ENCODE data around the gene GNA14. TPM values are rescaled to one million over a fixed set of nuclear protein-coding genes. Genes with fewer than 3 reads are reported as not detected.

Gene GNA14
- total and polyA plus RNA-seq, 2 of the 8 experiments (the other 6 are each of a cell fraction or from before 2014, with no cell fraction given) = 3.4 to 6.3 TPM

DNA sequence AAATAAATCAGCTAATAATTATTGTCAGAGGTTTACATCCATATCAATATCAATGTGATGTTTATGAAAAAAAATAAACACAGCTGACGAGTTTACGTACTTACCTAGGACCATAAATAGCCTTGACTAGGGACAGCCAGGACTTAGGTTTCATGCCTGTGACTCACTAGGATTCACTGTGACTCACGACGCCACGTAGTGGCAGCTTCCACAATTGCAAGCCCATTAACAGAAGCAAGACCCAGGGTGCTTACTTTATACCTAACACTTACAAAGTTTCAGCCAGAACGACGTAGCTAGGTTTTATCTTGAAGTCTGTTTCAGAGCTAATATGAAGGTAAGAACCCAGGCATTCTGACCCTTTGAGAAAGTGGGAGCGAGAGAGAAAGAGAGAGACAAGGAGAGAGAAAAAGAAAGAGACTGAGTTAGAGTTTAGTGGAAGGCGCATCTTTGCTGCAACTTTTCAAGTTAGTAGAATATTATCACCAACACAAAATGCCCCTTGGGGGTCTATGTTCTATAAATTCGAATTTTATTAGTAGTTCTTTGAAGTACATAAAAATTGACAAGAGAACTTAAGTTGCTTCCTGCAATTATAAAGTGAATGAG, 191.2 kb downstream of the GNA14 start:
- Histone ChIP-seq H3K23me2 (ENCODE audit: low read depth, low read length) (peaks cover 2% of the 10 kb centered on the region; the same call in 1 of the 2 replicates), H3K56ac (replicated peaks; ENCODE audit: insufficient read length, low read depth, low read length) (no peak overlapping the region), H3K36me3 (ENCODE audit: control insufficient read depth in 2 of 4, insufficient read depth in 4 of 4, low read length in 3 of 4) (no peaks in the 10 kb centered on the region), H4K20me1 (replicated peaks in 1 of 2; ENCODE audit: control insufficient read depth in 1 of 2, insufficient read depth in 2 of 2, low read length in 2 of 2) (no peaks in the 10 kb centered on the region), H2AK5ac (ENCODE audit: low read depth, low read length) (no peak overlapping the region), H3K4ac (replicated peaks; ENCODE audit: insufficient read length, low read depth, low read length) (no peak overlapping the region), H2BK120ac (replicated peaks; ENCODE audit: low read depth, low read length) (no peak overlapping the region), H3K9me3 (ENCODE audit: insufficient read depth in 2 of 2, low read depth in 1 of 2, low read length in 1 of 2) (no peaks in the 10 kb centered on the region), H4K5ac (ENCODE audit: insufficient read length, low read depth, low read length) (no peak overlapping the region), H3K4me3 (ENCODE audit: extremely low read depth in 1 of 4, insufficient read depth in 2 of 4, low read depth in 3 of 4, low read length in 4 of 4) (no peak overlapping the region), H4K8ac (ENCODE audit: extremely low read depth, insufficient read depth, low read length) (no peak overlapping the region), H2BK20ac (ENCODE audit: low read length) (no peak overlapping the region), H3K27me3 (replicated peaks in 1 of 4; ENCODE audit: control insufficient read depth in 3 of 4, extremely low read depth in 1 of 4, insufficient read depth in 3 of 4, low read length in 3 of 4) (no peaks in the 10 kb centered on the region), H3K14ac (ENCODE audit: insufficient read length) (no peak overlapping the region), H3K79me2 (ENCODE audit: control insufficient read depth in 1 of 2, insufficient read depth in 2 of 2, low read length in 2 of 2) (no peaks in the 10 kb centered on the region), H3K79me1 (ENCODE audit: low read depth, low read length) (no peaks in the 10 kb centered on the region), H2BK12ac (ENCODE audit: low read depth, low read length) (no peak overlapping the region), H2BK5ac (ENCODE audit: low read depth, low read length) (no peak overlapping the region), H2AFZ (ENCODE audit: low read length) (no peak overlapping the region), H3K27ac (ENCODE audit: low read depth, low read length) (no peak overlapping the region), H4K91ac (replicated peaks; ENCODE audit: insufficient read length, low read length) (no peak overlapping the region), H3K4me2 (ENCODE audit: insufficient read depth in 1 of 2, low read depth in 2 of 2, low read length in 2 of 2) (no peak overlapping the region), H3K23ac (ENCODE audit: insufficient read length) (no peak overlapping the region), H2BK15ac (ENCODE audit: low read length) (no peak overlapping the region), H3K18ac (ENCODE audit: extremely low read depth, low read length) (no peak overlapping the region), H3K9ac (replicated peaks in 1 of 4; ENCODE audit: extremely low read depth in 1 of 4, low read depth in 3 of 4, low read length in 3 of 4) (no peak overlapping the region), H3K4me1 (replicated peaks in 1 of 4; ENCODE audit: control insufficient read depth in 3 of 4, insufficient read depth in 4 of 4, low read length in 3 of 4) (peaks cover 0 to 6% (median 2%) of the 10 kb centered on the region in 4 experiments; a peak in 4 of 7 replicates)
- ChIA-PET CTCF (ENCODE audit: partially characterized antibody) (interaction anchor here (0.6 to 14.6 kb wide), 70 partner anchors 12 to 964 kb away, joined by 3 to 384 read pairs (median 4); partner anchors contain the start of gene GNA14), POLR2A (ENCODE audit: partially characterized antibody) (interaction anchor here (0.9 to 1.3 kb wide), 3 partner anchors 15 to 191 kb away, joined by 3 to 4 read pairs (median 3); no protein-coding TSS in a partner anchor)
- peak; percentile 79 to 92 for DNase-seq (ENCODE audit: low read depth in 1 of 2, low spot score in 2 of 2)
- WGBS, 2 experiments (ENCODE audit: extremely low coverage in 1 of 2, insufficient coverage in 1 of 2, insufficient read length in 1 of 2, insufficient replicate concordance in 2 of 2, low coverage in 1 of 2, low lambda C conversion rate in 2 of 2, missing lambda C conversion rate in 1 of 2) = 29% methylated on average over 10 of the region's 10 CpGs; no CpG with 5 or more reads in 1 of the 2 experiments
- peak; percentile 97 for FAIRE-seq
- TF ChIP-seq KDM1A (IDR thresholded peaks at IDR 0.05; ENCODE audit: borderline replicate concordance, low read length) (no peak), PHF8 (conservative IDR thresholded peaks at IDR 0.05; ENCODE audit: low read depth, low read length) (no peak), MAFK (IDR thresholded peaks at IDR 0.05; ENCODE audit: low read depth, low read length) (no peak), RAD21 (IDR thresholded peaks at IDR 0.05 in 1 of 2, conservative IDR thresholded peaks at IDR 0.05 in 1 of 2; ENCODE audit: low read depth in 2 of 2, low read length in 2 of 2) (peak; percentile 58 to 68), JUND (IDR thresholded peaks at IDR 0.05; ENCODE audit: low read length) (peak; percentile 77), SP1 (IDR thresholded peaks at IDR 0.05; ENCODE audit: low read depth, low read length) (no peak)
- TF ChIP-seq, protein P1, sequence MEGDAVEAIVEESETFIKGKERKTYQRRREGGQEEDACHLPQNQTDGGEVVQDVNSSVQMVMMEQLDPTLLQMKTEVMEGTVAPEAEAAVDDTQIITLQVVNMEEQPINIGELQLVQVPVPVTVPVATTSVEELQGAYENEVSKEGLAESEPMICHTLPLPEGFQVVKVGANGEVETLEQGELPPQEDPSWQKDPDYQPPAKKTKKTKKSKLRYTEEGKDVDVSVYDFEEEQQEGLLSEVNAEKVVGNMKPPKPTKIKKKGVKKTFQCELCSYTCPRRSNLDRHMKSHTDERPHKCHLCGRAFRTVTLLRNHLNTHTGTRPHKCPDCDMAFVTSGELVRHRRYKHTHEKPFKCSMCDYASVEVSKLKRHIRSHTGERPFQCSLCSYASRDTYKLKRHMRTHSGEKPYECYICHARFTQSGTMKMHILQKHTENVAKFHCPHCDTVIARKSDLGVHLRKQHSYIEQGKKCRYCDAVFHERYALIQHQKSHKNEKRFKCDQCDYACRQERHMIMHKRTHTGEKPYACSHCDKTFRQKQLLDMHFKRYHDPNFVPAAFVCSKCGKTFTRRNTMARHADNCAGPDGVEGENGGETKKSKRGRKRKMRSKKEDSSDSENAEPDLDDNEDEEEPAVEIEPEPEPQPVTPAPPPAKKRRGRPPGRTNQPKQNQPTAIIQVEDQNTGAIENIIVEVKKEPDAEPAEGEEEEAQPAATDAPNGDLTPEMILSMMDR (IDR thresholded peaks at IDR 0.05; ENCODE audit: control extremely low read depth in 1 of 3, insufficient read depth in 1 of 3, low read depth in 1 of 3, low read length in 3 of 3) = peak; percentile 78 to 94 (median 84)
- TF ChIP-seq, protein P2, sequence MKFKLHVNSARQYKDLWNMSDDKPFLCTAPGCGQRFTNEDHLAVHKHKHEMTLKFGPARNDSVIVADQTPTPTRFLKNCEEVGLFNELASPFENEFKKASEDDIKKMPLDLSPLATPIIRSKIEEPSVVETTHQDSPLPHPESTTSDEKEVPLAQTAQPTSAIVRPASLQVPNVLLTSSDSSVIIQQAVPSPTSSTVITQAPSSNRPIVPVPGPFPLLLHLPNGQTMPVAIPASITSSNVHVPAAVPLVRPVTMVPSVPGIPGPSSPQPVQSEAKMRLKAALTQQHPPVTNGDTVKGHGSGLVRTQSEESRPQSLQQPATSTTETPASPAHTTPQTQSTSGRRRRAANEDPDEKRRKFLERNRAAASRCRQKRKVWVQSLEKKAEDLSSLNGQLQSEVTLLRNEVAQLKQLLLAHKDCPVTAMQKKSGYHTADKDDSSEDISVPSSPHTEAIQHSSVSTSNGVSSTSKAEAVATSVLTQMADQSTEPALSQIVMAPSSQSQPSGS (IDR thresholded peaks at IDR 0.05; ENCODE audit: low read length) = no peak

Data from H1 (cell line).